Measurements from ENCODE around the gene HLA-G. TPM values are rescaled to one million over a fixed set of nuclear protein-coding genes. Genes with fewer than 3 reads are reported as not detected.

HLA-G gene
- total RNA-seq, 4 donors from 2014 or later: not detected

GRCh38 chr6:29826271-29826670, 1.4 kb upstream of the HLA-G start:
- H3K9me3 ChIP-seq: no peaks in the 10 kb centered on the region
- 65 to 72% methylated on average over 1 of the region's 1 CpG for WGBS, 2 donors
- no peak for TF ChIP-seq CTCF (IDR thresholded peaks at IDR 0.05)
- no peak for TF ChIP-seq EP300 (IDR thresholded peaks at IDR 0.05)
- no peak for TF ChIP-seq POLR2A (IDR thresholded peaks at IDR 0.05)

GRCh38 chr6:29828471-29828797, 809 bp downstream of the HLA-G start:
- TF ChIP-seq EP300 (IDR thresholded peaks at IDR 0.05) (no peak), CTCF (IDR thresholded peaks at IDR 0.05) (no peak), POLR2A (IDR thresholded peaks at IDR 0.05) (no peak)
- Histone ChIP-seq H3K36me3 (no peaks in the 10 kb centered on the region), H3K9me3 (no peaks in the 10 kb centered on the region), H3K27me3 (peaks cover 0 to 82% of the 10 kb centered on the region in 2 donors), H3K27ac (no peak overlapping the region), H3K4me3 (peak overlapping the region in 2 of 4 donors; percentile 18 to 29), H3K4me1 (peaks cover 0 to 12% (median 3%) of the 10 kb centered on the region in 4 donors)
- WGBS, 2 donors: 21 to 22% methylated on average over 17 to 26 of the region's 26 CpGs
- no peak for DNase-seq (ENCODE audit: low spot score in 2 of 2)

More at GRCh38 chr6:29826271-29826670, 1.4 kb upstream of the HLA-G start:
- no peak overlapping the region for H3K27ac ChIP-seq
- no peak for DNase-seq (ENCODE audit: low spot score in 2 of 2)
- H3K4me3 ChIP-seq: no peak overlapping the region
- peaks cover 0 to 12% (median 3%) of the 10 kb centered on the region in 4 donors for H3K4me1 ChIP-seq
- H3K27me3 ChIP-seq: peaks cover 0 to 71% of the 10 kb centered on the region in 2 donors
- no peaks in the 10 kb centered on the region for H3K36me3 ChIP-seq

- Histone ChIP-seq H3K27me3 (peaks cover 0 to 83% of the 10 kb centered on the region in 2 donors), H3K36me3 (no peaks in the 10 kb centered on the region), H3K4me1 (peaks cover 0 to 12% (median 3%) of the 10 kb centered on the region in 4 donors), H3K9me3 (no peaks in the 10 kb centered on the region), H3K27ac (no peak overlapping the region), H3K4me3 (no peak overlapping the region)
- no peak for DNase-seq (ENCODE audit: low spot score in 2 of 2)
- TF ChIP-seq POLR2A (IDR thresholded peaks at IDR 0.05): no peak
- 92 to 100% methylated on average over 3 of the region's 3 CpGs for WGBS, 2 donors
Observed at GRCh38 chr6:29829766-29830165, 2.1 kb downstream of the HLA-G start.

GRCh38 chr6:29830409-29830808, 2.8 kb downstream of the HLA-G start:
- H3K4me1 ChIP-seq: peaks cover 0 to 12% (median 3%) of the 10 kb centered on the region in 4 donors
- H3K27ac ChIP-seq: no peak overlapping the region
- H3K9me3 ChIP-seq: no peaks in the 10 kb centered on the region
- no peak for DNase-seq (ENCODE audit: low spot score in 2 of 2)
- peaks cover 0 to 88% of the 10 kb centered on the region in 2 donors for H3K27me3 ChIP-seq
- H3K36me3 ChIP-seq: no peaks in the 10 kb centered on the region
- 61 to 63% methylated on average over 2 of the region's 2 CpGs for WGBS, 2 donors
- no peak overlapping the region for H3K4me3 ChIP-seq
- TF ChIP-seq POLR2A (IDR thresholded peaks at IDR 0.05) (no peak), EP300 (IDR thresholded peaks at IDR 0.05) (no peak), CTCF (IDR thresholded peaks at IDR 0.05) (no peak)

GRCh38 chr6:29831776-29832175, 4.2 kb downstream of the HLA-G start:
- WGBS, 2 donors: 61 to 67% methylated on average over 2 of the region's 2 CpGs
- TF ChIP-seq CTCF (IDR thresholded peaks at IDR 0.05) (no peak), POLR2A (IDR thresholded peaks at IDR 0.05) (no peak), EP300 (IDR thresholded peaks at IDR 0.05) (no peak)
- Histone ChIP-seq H3K9me3 (no peaks in the 10 kb centered on the region), H3K4me3 (no peak overlapping the region), H3K36me3 (no peaks in the 10 kb centered on the region), H3K4me1 (peaks cover 0 to 12% (median 3%) of the 10 kb centered on the region in 4 donors), H3K27ac (no peak overlapping the region), H3K27me3 (peaks cover 0 to 92% of the 10 kb centered on the region in 2 donors)
- no peak for DNase-seq (ENCODE audit: low spot score in 2 of 2)

Measured in tibial nerve (tissue), 4 donors.